ENCODE measurements around the gene PREB. TPM values are rescaled to one million over a fixed set of nuclear protein-coding genes. Genes with fewer than 3 reads are reported as not detected.
A peak's percentile ranks its signal among the peaks of the same experiment; 100 is the strongest.

PREB gene
- total and polyA plus RNA-seq, 2 of the 13 experiments (the other 11 are each of a cell fraction or from before 2014, with no cell fraction given), result 112 to 192 TPM

- peak; percentile 75 for TF ChIP-seq PRDM15 (CRISPR knock-in tag; IDR thresholded peaks at IDR 0.05)
- TF ChIP-seq EZH2 (conservative IDR thresholded peaks at IDR 0.05; ENCODE audit: low read depth, low read length), result no peak
- peak; percentile 96 for TF ChIP-seq MYC (CRISPR knock-in tag; IDR thresholded peaks at IDR 0.05; ENCODE audit: borderline replicate concordance)
- peak; percentile 86; the same call in 1 of the 2 replicates for TF ChIP-seq ZNF451 (CRISPR knock-in tag; IDR thresholded peaks at IDR 0.05)
- no peak for TF ChIP-seq SRSF4 (IDR thresholded peaks at IDR 0.05; ENCODE audit: low read depth, low read length, poor library complexity, severe bottlenecking)
- TF ChIP-seq RXRB (CRISPR knock-in tag; IDR thresholded peaks at IDR 0.05; ENCODE audit: borderline replicate concordance), result peak; percentile 89
- TF ChIP-seq ZNF768 (CRISPR knock-in tag; IDR thresholded peaks at IDR 0.05), result peak; percentile 66; the same call in 1 of the 2 replicates
- peak; percentile 84 for TF ChIP-seq KAT8 (CRISPR knock-in tag; IDR thresholded peaks at IDR 0.05)
- TF ChIP-seq HBP1 (CRISPR knock-in tag; IDR thresholded peaks at IDR 0.05; ENCODE audit: low read depth), result peak; percentile 78; the same call in 1 of the 2 replicates
- peak; percentile 41; the same call in 1 of the 2 replicates for TF ChIP-seq KLF12 (CRISPR knock-in tag; IDR thresholded peaks at IDR 0.05; ENCODE audit: borderline replicate concordance)
- peak; percentile 86; the same call in 1 of the 2 replicates for TF ChIP-seq ZNF512B (CRISPR knock-in tag; IDR thresholded peaks at IDR 0.05; ENCODE audit: borderline replicate concordance)
- peak; percentile 74 for TF ChIP-seq CBFB (CRISPR knock-in tag; IDR thresholded peaks at IDR 0.05)
- TF ChIP-seq ZSCAN31 (CRISPR knock-in tag; IDR thresholded peaks at IDR 0.05; ENCODE audit: low read depth), result no peak
- TF ChIP-seq TFDP2 (CRISPR knock-in tag; IDR thresholded peaks at IDR 0.05), result peak; percentile 75
- no peak for TF ChIP-seq ZNF530 (CRISPR knock-in tag; IDR thresholded peaks at IDR 0.05; ENCODE audit: low read depth)
- TF ChIP-seq JUNB (CRISPR knock-in tag; IDR thresholded peaks at IDR 0.05; ENCODE audit: borderline replicate concordance), result no peak
- peak; percentile 44; the same call in 1 of the 2 replicates for TF ChIP-seq TAF1 (CRISPR knock-in tag; IDR thresholded peaks at IDR 0.05)
- TF ChIP-seq SKI (IDR thresholded peaks at IDR 0.05; ENCODE audit: partially characterized antibody), result peak; percentile 70
- peak; percentile 73; the same call in 1 of the 2 replicates for TF ChIP-seq SRY (CRISPR knock-in tag; IDR thresholded peaks at IDR 0.05)
- TF ChIP-seq RFXAP (CRISPR knock-in tag; IDR thresholded peaks at IDR 0.05; ENCODE audit: borderline replicate concordance), result peak; percentile 69; the same call in 1 of the 2 replicates
Measured at GRCh38 chr2:27092696-27093429, 41.6 kb downstream of the PREB start (continued).

All from HepG2 (cell line).